GM21717 (cell line): Measurements from ENCODE around the gene NLGN1.

ENCODE experiments used
- ATAC-seq: cut with Tn5 transposase; IDR thresholded peaks from one replicate; pipeline ENCODE4 v1.9.1; 2021; ENCODE audit warnings: mild to moderate bottlenecking, moderate library complexity; ENCODE audit not compliant: unreplicated experiment

Gene NLGN1

GRCh38 chr3:174242311-174243041 is 844.9 kb downstream of the NLGN1 start:
- no peak for ATAC-seq

GRCh38 chr3:174243171-174243570 is 845.6 kb downstream of the NLGN1 start:
- no peak for ATAC-seq

GRCh38 chr3:174247687-174248152 is 850.2 kb downstream of the NLGN1 start:
- ATAC-seq: no peak

- no peak for ATAC-seq
Observed at GRCh38 chr3:174251681-174252080, 854.1 kb downstream of the NLGN1 start.

- no peak for ATAC-seq
Observed at GRCh38 chr3:174253196-174253823, 855.8 kb downstream of the NLGN1 start.

GRCh38 chr3:174253940-174254339 is 856.4 kb downstream of the NLGN1 start:
- ATAC-seq: no peak

GRCh38 chr3:174255454-174255853 is 857.9 kb downstream of the NLGN1 start:
- ATAC-seq: no peak

GRCh38 chr3:174266476-174266875 is 868.9 kb downstream of the NLGN1 start:
- ATAC-seq: no peak

GRCh38 chr3:174268061-174268460 is 870.5 kb downstream of the NLGN1 start:
- no peak for ATAC-seq

GRCh38 chr3:174268586-174268985 is 871.0 kb downstream of the NLGN1 start:
- no peak for ATAC-seq

- ATAC-seq: no peak
Observed at GRCh38 chr3:174270841-174271240, 873.3 kb downstream of the NLGN1 start.

GRCh38 chr3:174275336-174275735 is 877.8 kb downstream of the NLGN1 start:
- no peak for ATAC-seq

- ATAC-seq: no peak
Observed at GRCh38 chr3:174276826-174277225, 879.3 kb downstream of the NLGN1 start.

GRCh38 chr3:174278094-174278493 is 880.5 kb downstream of the NLGN1 start:
- no peak for ATAC-seq

GRCh38 chr3:174280186-174280585 is 882.6 kb downstream of the NLGN1 start:
- ATAC-seq: no peak

- no peak for ATAC-seq
Observed at GRCh38 chr3:174285242-174285864, 887.8 kb downstream of the NLGN1 start.

GRCh38 chr3:174287705-174288104 is 890.2 kb downstream of the NLGN1 start:
- ATAC-seq: no peak

- ATAC-seq: no peak
Observed at GRCh38 chr3:174294616-174295015, 897.1 kb downstream of the NLGN1 start.

GRCh38 chr3:174295306-174296092 is 898.0 kb downstream of the NLGN1 start:
- no peak for ATAC-seq

- ATAC-seq: no peak
Observed at GRCh38 chr3:174302746-174303315, 905.3 kb downstream of the NLGN1 start.
